Right forelimb (tissue), 1 donor: ENCODE data around the gene WNT1.

Experiments used
- DNase-seq: peaks from one replicate; pipeline ENCODE4 v3.0.0-alpha.2; 2018

Gene WNT1

DNA sequence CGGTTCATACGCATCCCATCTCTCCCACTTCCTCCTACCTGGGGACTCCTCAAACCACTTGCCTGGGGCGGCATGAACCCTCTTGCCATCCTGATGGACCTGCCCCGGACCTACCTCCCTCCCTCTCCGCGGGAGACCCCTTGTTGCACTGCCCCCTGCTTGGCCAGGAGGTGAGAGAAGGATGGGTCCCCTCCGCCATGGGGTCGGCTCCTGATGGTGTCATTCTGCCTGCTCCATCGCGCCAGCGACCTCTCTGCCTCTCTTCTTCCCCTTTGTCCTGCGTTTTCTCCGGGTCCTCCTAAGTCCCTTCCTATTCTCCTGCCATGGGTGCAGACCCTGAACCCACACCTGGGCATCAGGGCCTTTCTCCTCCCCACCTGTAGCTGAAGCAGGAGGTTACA lies 3.6 kb downstream of the WNT1 start:
- no peak for DNase-seq

GRCh38 chr12:48982397-48983080 lies 4.4 kb downstream of the WNT1 start:
- no peak for DNase-seq

- no peak for DNase-seq
These were observed 7.4 kb downstream of the WNT1 start for GRCh38 chr12:48985475-48985897.

- no peak for DNase-seq
These were observed 7.8 kb downstream of the WNT1 start for GRCh38 chr12:48985901-48986300.

DNA sequence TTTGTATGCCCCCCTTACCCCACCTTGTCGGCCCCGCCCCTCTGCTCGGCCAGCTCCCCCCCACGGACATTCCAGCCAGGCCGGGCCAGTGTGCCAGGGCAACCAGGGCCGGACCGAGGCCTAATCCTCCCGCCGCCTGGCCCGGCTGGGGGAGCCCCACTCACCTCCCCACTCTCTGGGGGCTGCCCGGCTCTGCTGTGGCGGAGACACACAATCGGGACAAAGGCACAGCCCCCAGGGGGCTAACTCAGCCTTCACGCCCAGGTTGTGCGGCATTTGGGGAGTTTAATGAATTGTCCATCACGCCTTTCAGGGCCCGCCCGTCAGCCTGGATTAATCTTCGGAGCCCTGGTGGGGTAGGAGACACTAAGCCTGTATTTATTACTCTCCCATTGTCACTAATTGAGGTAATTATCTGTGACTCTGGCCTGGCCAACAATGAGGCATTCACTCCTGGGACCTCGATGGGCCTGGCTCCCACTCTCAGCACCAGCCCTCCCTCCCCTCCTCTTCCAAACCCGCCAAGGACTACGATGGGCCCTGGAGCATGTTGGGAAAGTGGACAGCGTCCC lies 8.7 kb downstream of the WNT1 start:
- DNase-seq = no peak

DNA sequence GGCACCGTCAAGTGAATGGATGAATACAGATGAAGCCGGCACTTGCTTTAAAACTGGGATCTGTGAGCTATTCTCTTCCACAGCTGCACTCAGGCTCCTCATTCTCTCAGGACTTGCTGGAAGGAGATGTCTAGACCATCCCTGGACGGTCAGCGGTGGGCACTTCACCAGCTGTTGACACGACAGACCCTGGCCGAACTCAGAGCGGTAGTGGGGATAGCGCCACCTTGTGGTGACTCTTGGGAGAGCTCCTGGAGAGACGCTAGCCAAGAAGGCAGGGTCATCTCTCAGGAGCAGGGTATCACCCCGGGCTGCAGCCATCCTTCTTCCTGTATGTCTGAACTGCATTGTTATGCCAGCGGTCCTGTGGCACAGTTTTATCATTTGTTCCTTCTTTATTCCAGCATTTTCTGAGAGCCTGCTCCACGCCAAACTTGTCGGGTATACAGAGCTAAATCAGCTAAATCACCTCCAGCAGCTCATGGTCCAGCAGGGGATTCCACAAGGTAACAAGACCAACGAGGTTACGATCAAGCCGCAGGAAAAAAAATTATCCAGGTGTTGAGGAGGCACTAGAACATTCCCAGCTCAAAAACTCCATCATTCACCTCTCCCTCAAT lies 10.0 kb downstream of the WNT1 start:
- DNase-seq = no peak

DNA sequence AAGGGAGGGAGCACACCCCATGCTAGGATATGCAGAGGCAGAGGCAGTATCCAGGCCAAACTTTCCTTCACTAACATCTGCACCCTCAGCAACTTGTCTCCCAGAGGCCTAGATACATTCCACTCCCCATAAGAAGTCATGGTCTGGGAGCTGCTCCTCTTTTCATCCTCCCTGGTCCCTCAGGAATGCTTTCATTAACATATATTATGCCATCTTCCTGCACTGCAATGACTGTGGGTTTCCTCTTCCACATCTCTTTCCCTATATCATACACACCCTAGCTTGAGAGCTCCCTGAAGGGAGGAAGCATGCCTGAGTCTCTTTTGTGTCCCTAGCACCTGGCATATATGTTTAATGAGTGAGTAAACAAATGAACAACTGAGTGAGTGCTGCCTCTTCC lies 12.4 kb downstream of the WNT1 start:
- no peak for DNase-seq

DNA sequence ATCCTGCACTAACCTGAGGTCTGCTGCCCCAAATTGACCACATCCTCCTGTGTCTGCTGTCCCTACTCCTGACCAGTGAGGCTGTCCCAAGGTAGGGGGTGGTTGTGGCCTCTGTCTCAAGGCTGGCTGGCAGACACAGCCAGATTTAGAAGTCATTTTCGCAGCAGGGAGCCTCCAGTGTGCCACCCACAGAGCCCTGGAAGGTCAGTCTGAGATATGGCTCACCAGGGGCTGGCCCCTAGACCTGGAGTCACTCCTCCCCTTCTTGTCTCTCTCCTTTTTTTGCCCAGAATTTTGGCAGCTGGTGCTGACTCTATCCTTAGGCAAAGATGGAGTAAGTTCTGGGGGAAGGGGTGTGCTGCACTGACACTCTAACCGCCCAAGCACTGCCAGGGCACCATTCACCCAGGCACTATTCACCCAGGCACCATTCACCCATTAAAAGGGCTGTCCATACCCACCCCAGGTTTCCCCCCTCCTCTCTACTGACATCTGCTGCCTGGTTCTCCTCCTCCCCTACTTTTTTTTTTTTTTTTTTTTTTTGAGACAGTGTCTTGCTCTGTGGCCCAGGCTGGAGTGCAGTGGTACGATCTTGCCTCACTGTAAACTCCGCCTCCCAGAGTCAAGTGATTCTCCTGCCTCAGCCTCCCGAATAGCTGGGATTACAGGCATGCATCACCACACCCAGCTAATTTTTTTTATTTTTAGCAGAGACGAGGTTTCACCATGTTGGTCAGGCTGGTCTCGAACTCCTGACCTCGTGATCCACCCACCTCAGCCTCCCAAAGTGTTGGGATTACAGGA lies 13.3 kb downstream of the WNT1 start:
- DNase-seq = no peak

DNA sequence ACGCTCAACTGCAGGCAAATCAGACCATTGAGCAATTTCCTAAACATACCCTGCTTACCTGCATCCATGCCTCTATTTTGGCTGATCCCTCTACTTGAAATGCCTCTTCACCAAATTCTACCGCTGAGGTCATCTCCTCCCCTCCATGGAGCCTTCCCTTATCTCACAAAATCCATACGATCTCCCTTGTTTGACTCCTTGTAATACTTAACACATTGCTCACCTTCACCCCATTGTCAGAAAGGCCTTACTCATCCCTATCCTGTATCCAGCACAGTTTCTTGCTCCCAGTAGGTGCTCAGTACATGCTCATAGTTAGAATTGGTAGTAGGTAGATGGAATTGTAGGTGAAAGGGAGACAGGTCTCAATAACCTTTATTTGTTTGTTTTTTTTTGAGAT lies 15.7 kb downstream of the WNT1 start:
- DNase-seq = no peak

DNA sequence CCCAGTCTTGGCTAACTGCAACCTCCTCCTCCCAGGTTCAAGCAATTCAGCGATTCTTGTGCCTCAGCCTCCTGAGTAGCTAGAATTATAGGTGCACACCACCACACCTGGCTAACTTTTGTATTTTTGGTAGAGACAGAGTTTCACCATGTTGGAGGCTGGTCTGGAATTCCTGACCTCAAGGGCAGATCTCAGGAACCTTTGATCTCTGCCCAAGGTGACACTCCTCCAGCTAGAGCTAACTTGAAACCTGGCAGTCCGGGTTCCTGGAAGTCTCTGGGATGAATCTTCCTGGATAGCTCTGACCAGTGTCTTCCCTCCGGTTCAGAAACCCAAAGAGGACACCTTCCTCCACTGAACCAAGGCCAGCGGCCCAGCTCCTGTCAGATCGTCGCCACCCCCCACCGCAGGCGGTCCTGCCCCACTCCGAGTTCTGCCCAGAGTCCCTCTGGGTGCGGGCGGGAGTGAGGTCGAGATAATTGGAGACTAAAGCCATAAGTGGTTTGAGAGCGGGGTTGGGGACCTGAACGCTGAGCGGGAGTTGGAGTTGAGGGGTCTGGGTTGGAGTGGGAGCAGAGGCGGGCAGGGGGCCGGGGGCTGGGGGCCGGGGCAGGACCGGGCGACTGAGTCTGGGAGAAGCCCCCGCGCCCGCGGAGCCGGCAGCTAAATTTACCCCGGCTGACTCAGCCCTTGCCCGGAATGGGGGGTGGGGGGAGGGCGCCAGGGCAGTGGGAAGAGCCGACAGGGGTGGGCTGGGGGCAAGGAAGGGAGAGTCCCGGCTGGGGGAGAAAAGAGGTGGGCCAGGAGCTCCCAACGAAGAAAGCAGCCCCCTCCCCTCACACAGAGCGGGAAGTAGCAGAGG lies 16.3 kb downstream of the WNT1 start:
- no peak for DNase-seq

DNA sequence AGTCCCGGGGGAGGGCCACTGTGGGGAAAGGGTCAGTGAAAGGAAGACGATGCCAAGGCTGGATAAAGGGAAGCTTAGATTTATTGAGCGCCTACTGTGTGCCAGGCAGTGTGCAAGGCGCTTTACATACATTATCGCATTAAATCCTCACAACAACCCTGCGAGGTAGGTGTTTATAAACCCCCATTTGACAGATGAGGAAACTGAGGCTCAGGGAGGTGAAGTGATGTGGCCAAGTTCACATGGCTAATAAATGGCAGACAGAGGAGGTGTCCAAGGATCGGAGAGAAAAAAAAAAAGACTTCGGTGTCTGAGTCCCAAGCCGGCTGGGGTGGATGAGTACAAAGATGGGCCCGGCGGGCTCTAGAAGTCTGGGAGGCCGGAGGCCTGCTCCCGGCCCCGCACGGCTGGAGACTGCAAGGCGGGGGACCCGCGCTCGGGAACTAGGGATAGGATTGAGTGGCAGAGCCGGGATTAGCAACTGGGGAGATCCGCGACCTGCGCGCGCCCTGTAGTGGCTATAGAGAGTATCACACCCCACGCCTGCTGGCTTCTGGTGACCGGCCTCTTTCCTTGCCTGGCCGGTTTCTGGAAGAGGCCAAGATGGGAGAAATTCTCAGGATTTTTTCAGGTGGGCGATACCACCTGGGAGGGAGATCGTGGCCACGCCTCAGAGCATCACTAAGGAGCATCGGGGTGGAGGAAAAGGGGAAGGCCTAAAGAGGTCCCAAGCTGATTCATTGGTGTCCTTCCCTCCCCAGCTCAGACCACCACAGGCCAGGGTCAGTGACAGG lies 17.2 kb downstream of the WNT1 start:
- peak; percentile 88 for DNase-seq

- peak; percentile 85 for DNase-seq
These were observed 18.9 kb downstream of the WNT1 start for GRCh38 chr12:48996794-48997718.

- DNase-seq = no peak
These were observed 19.8 kb downstream of the WNT1 start for GRCh38 chr12:48997719-48998496.

GRCh38 chr12:48998497-48999353 lies 20.6 kb downstream of the WNT1 start:
- no peak for DNase-seq

DNA sequence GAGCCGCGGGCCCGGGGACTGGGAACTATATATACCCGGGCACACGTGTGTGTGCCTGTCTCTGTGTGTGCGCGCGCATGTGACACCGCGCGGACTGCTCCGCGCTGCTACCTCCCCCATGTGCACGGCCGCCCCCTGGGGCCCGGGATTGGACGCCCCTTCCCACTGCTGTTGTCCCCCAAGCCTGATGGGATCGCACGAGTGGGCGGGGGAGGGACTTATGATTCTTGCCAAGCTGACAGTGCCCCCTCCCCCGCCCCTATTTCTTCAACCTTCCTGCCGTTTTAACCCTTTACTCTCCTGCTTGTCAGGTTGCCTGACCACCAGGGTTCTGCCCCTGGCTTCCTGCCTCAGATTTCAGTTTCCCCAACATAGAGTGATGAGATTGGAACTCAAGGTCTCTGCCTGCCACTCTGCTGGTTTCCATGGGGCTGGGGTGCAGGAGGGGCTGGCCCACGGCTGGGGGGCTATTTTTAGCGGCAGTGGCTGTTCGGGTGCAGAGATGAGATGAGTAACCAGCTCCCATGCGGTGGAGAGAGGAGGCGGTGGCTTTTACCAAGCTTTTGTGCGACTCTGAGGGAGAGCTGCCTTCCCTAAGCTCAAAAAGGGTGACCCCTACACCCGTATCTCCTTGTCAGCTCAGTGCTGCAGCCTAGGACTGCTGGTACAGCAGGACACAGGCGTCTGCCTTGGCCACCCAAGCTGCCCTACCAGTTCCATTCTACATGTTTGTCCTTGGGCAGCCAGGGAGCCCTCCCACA lies 21.4 kb downstream of the WNT1 start, which contains the start of gene DDN:
TSS of gene DDN (minus strand) at position 5 of the 761 bp plus-strand sequence. CDS start 88 bp downstream, outside the sequence.
- no peak for DNase-seq

GRCh38 chr12:49000346-49000745 lies 22.2 kb downstream of the WNT1 start:
- no peak for DNase-seq

DNA sequence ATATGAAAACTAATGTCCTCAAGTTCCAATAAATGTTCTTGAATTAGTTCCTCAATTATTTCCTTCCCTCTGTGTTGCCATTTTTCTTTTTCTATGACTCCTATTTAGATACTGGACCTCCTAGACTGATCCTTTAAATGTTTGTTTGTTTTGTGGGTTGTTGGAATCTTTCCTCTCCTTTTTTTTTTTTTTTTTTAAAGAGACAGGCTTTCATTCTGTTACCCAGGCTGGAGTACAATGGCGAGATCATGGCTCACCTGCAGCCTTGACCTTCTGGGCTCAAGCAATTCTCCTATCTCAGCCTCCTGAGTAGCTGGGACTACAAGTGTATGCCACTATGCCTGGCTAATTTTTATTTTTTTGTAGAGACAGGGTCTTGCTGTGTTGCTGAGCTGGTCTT lies 30.8 kb downstream of the WNT1 start:
- DNase-seq = no peak
